ENCODE measurements around the gene SFMBT1.

The SFMBT1 gene, protein sequence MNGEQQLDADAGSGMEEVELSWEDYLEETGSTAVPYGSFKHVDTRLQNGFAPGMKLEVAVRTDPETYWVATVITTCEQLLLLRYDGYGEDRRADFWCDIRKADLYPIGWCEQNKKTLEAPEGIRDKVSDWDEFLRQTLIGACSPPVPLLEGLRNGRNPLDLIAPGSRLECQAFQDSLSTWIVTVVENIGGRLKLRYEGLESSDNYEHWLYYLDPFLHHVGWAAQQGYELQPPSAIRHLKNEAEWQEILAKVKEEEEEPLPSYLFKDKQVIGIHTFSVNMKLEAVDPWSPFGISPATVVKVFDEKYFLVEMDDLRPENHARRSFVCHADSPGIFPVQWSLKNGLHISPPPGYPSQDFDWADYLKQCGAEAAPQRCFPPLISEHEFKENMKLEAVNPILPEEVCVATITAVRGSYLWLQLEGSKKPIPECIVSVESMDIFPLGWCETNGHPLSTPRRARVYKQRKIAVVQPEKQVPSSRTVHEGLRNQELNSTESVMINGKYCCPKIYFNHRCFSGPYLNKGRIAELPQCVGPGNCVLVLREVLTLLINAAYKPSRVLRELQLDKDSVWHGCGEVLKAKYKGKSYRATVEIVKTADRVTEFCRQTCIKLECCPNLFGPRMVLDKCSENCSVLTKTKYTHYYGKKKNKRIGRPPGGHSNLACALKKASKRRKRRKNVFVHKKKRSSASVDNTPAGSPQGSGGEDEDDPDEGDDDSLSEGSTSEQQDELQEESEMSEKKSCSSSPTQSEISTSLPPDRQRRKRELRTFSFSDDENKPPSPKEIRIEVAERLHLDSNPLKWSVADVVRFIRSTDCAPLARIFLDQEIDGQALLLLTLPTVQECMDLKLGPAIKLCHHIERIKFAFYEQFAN

DNA sequence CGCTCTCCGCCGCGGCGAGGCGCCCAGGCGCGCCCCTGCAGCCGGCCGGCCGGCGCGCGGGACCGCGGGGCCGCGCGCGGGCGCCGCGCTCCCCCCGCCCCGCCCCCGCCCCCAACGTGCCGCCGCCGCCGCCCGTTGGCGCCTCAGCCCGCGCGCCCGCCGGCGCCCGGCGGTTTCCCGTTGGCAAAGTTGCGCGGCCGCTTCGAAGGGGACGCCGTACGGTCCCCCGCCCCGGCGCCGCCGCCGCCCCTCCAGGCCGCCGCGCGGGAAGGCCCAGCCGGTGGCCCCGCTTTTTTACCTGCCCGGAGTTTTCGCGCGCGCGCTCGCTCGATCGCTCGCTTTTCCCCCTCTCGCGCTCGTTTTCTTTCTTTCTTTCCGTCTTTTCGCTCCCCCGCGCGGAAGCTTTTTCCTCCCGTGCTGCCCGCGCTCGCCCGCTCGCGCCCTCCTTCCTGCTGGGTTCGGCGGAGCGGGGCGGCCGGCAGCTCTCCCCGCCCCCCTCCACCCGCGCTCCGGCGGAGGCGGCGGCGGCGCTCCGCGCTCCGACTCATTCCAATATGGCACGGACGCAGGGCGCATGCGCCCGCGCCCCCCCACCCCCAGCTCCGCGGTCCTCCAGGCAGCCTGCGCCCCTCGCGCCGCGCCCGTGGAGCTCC is at the start of gene SFMBT1:
TSS of gene SFMBT1 (minus strand) at position 556 of the 653 bp plus-strand sequence. CDS start 76,945 bp downstream, outside the sequence.
- peak; percentile 52 for DNase-seq (ENCODE audit: low read depth)
- TF ChIP-seq, protein P1, sequence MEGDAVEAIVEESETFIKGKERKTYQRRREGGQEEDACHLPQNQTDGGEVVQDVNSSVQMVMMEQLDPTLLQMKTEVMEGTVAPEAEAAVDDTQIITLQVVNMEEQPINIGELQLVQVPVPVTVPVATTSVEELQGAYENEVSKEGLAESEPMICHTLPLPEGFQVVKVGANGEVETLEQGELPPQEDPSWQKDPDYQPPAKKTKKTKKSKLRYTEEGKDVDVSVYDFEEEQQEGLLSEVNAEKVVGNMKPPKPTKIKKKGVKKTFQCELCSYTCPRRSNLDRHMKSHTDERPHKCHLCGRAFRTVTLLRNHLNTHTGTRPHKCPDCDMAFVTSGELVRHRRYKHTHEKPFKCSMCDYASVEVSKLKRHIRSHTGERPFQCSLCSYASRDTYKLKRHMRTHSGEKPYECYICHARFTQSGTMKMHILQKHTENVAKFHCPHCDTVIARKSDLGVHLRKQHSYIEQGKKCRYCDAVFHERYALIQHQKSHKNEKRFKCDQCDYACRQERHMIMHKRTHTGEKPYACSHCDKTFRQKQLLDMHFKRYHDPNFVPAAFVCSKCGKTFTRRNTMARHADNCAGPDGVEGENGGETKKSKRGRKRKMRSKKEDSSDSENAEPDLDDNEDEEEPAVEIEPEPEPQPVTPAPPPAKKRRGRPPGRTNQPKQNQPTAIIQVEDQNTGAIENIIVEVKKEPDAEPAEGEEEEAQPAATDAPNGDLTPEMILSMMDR (IDR thresholded peaks at IDR 0.05; ENCODE audit: low read length, missing control alignments), result no peak
- peak within 1 kb of the TSS; percentile 62 for H3K4me3 ChIP-seq (replicated peaks; ENCODE audit: low read depth, low read length)

DNA sequence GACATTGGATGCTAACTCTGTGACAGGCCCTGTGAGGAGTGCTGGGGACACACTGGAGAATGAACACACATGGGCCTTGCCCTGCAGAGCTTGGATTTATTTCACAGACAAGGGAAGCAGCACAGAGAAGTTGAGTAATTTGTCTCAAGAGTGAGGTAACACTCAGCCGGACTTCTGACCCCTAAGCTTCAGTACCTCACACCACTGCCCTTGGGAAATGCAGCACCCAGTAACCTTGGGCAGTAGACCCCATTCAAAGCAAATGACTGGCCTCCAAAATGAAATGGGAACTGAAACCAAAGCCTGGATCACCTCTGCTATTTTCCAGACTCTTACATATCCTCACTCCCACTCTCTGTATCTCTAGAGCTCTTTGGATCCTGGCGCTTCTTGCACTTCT is 47.1 kb upstream of the SFMBT1 start:
- H3K4me3 ChIP-seq (replicated peaks; ENCODE audit: low read depth, low read length), result no peak overlapping the region
- TF ChIP-seq, protein P1 (IDR thresholded peaks at IDR 0.05; ENCODE audit: low read length, missing control alignments), result no peak
- DNase-seq (ENCODE audit: low read depth), result peak; percentile 59

DNA sequence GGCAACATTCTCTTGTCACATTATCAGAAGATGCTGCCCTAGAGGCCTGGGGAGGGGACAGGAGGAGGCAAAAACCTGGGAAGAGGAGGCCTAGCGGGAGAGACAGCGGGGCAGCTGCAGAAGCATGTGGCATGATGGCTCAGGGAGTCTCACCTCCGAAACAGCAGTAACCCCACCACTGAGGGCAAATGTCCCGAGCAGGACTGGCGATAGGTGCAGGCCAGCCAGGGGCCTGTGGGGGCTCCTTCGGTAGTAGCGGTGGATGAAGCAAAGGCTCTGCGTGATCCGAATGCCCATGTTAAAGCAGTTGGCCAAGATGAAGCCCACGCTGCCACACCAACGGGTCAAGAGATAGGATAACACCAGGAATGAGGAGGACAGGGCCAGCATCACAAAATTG is 46.3 kb upstream of the SFMBT1 start:
- no peak overlapping the region for H3K4me3 ChIP-seq (replicated peaks; ENCODE audit: low read depth, low read length)
- TF ChIP-seq, protein P1 (IDR thresholded peaks at IDR 0.05; ENCODE audit: low read length, missing control alignments), result no peak
- DNase-seq (ENCODE audit: low read depth), result no peak

DNA sequence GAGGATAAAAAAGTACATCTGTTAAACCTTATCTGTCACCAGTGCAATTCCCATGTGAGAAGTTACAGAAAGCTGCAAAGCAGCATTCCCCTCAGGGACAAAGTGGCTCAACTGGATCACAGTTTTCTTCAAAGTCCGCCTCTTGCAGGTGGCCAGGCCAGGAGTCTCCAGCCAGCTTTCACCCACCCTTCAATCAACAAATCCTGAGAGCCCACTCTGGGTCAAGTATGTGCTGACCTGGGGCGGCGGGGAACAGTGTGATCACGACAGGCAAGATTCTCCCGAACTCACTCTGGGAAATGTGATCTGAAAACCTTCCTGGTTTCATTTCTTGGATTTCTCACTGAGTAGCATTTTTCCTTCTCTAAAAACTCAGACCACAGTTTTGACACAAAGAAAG is 45.1 kb upstream of the SFMBT1 start:
- no peak overlapping the region for H3K4me3 ChIP-seq (replicated peaks; ENCODE audit: low read depth, low read length)
- TF ChIP-seq, protein P1 (IDR thresholded peaks at IDR 0.05; ENCODE audit: low read length, missing control alignments), result no peak
- DNase-seq (ENCODE audit: low read depth), result no peak

DNA sequence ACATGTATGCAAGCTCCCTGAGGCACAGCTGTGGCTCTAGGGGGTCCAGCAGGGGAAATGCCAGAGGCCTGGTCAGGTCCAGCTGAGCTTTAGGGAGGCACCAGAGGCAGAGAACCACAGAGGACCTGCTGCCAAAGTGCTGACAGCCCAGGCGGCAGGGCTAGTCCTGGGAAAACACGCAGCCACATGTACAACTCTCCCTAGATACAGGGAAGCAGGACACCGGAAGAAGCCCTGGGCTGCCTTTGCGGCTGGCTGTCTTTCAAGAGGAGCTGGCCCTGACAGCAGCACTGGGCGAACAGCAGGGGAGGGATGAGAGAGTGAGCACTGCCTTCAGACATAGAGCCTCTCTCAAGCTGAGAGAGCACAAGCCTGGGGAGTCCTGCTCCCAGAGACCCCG is 43.6 kb upstream of the SFMBT1 start:
- peak; percentile 56 for DNase-seq (ENCODE audit: low read depth)

DNA sequence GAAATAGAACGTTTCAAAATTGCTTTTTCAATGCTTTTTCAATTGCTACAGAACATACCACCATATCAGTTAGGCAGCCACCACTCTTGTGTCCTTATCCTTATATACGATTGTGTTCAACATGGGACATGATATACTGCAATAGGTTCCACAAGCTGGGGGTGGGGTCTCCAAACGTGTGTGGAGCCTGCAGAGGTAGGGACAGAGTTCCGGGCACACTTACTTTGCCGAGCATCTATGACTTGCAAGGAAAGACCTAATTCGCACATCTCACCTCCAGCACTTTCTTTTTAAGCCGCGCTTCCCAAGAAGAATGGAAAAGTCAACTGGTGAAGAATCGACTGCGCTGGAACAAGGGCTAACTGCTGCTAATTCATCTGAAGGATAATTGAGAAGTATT is 39.6 kb upstream of the SFMBT1 start:
- DNase-seq (ENCODE audit: low read depth), result no peak
- TF ChIP-seq, protein P1 (IDR thresholded peaks at IDR 0.05; ENCODE audit: low read length, missing control alignments), result no peak
- H3K4me3 ChIP-seq (replicated peaks; ENCODE audit: low read depth, low read length), result no peak overlapping the region

More for the DNA sequence above, 43.6 kb upstream of the SFMBT1 start:
- TF ChIP-seq, protein P1 (IDR thresholded peaks at IDR 0.05; ENCODE audit: low read length, missing control alignments), result no peak
- H3K4me3 ChIP-seq (replicated peaks; ENCODE audit: low read depth, low read length), result no peak overlapping the region

Data from fibroblast of pulmonary artery (primary cell).